Ureter (tissue), 1 donor: ENCODE results near the gene CEP135. TPM values are rescaled to one million over a fixed set of nuclear protein-coding genes. Genes with fewer than 3 reads are reported as not detected.
A peak's percentile ranks its signal among the peaks of the same experiment; 100 is the strongest.
"Not testable (repeated sequence)": the region's sequence is repeated elsewhere in the genome, so short reads cannot be mapped to it uniquely, and the experiment has no call there.

Source experiments
- DNase-seq: peaks from one replicate; pipeline ENCODE4 v3.0.0-alpha.2; 2020; ENCODE audit warnings: low spot score
- total RNA-seq: library from RNA; stranded (reverse); gene quantifications from one replicate; pipeline ENCODE4 v1.2.4, GENCODE V29; 2023
- donor health status: DM: yes; HTN: yes; CAD: no.

CEP135 gene
- total RNA-seq, 1 donor from 2014 or later, result 10.3 TPM

- no peak for DNase-seq
These were observed 79.4 kb downstream of the CEP135 start for GRCh38 chr4:56028165-56028564.

- DNase-seq, result no peak
These were observed 89.9 kb downstream of the CEP135 start for GRCh38 chr4:56038487-56039162.

DNA sequence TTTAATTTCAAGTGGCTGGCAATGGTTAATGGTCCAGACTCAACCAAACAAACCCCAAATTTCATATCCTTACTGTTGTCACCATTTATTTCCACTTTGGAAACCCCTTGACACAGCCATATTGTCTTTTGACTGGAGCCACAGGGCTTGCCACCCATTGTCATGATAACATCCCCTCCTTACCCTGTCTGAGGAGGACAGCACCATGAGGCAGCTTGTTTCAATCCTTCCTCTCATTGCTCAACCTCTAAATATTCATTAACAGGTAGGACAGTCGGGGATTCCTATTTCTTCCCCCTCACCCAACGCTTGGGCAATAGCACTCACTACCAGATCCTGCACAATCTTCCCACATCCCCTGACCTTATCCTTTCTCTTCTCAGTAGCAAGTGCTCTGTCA is 92.1 kb downstream of the CEP135 start:
- no peak for DNase-seq

DNA sequence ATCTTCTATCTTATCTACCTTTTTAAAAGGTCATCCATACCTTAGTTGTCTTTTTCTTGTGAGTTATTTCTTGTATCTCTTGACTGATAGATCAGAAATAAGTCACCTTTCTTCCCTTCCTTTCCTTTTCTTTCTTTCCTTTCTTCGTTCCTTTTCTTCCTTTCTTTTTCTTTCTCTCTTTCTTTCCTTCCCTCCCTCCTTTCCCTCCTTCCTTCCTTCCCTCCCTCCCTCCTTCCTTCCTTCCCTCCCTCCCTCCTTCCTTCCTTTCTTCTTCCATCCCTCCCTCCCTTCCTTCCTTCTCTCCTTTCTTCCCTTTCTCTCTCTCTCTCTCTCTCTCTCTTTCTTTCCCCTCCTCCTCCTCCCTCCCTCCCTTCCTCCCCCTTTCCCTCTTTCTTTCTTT is 93.5 kb downstream of the CEP135 start:
- DNase-seq, result no peak

GRCh38 chr4:56048383-56048701 is 99.6 kb downstream of the CEP135 start:
- no peak for DNase-seq

DNA sequence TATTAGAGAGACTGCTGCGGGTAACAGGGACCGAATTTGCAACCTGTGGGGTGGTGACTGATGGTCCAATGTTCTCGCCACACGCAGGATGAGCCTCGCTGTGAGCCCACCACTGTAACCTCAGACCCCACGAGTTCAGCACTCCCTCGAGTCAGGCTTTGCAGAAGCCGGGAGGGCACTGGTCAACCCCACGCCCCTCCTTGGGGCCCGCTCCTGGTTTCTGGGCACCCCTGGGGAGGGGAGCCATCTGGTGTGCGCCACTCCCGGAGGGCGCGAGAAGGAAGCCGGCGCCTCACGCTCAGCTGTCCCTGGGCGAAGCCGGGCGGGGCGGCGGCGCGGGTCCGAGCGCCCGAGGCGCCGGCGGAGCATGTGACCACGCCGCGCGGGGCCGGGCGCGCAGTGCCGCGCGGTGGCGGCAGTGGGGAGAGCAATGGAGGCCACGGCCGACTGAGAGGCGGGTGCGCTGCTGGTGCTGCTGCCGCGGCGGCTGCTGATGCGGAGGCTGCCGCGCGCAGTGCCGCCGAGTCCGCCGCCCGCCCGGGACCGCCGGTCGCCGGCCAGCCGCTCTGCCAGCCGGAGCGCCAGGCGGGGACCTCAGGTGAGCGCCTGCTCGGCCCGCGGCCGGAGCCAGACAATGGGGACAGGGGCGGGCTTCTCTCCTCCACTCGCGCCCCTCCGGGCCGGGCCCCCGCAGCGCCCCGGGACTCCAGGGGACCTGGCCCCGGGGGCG is 100.1 kb downstream of the CEP135 start:
- DNase-seq, result peak; percentile 47

- no peak for DNase-seq
These were observed 101.9 kb downstream of the CEP135 start for GRCh38 chr4:56050625-56051024.

GRCh38 chr4:56051029-56051709 is 102.4 kb downstream of the CEP135 start:
- DNase-seq, result no peak

- DNase-seq, result no peak
These were observed 102.9 kb downstream of the CEP135 start for GRCh38 chr4:56051710-56052075.

- DNase-seq, result no peak
These were observed 103.7 kb downstream of the CEP135 start for GRCh38 chr4:56052481-56052880.

DNA sequence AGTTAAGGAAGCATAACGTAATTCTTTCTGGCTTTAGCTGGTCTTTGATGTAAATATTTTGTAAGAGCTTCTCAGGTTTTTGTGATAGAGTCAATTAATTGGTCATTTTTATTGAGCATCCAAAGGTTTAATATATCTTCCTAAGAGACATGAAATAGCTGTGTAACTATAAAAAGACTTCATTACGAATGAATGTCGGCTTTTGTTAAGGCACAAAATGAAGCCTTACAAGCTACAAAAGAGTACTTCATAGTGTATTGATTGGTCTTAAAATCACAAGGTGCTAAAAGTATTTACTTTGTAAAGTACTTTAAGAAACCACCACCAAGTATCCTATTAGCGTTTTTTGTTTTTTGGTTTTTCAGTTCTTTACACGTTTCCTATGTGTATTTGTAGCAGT is 104.2 kb downstream of the CEP135 start:
- no peak for DNase-seq

GRCh38 chr4:56055027-56055977 is 106.6 kb downstream of the CEP135 start:
- DNase-seq, result no peak

GRCh38 chr4:56055991-56056390 is 107.2 kb downstream of the CEP135 start:
- no peak for DNase-seq

DNA sequence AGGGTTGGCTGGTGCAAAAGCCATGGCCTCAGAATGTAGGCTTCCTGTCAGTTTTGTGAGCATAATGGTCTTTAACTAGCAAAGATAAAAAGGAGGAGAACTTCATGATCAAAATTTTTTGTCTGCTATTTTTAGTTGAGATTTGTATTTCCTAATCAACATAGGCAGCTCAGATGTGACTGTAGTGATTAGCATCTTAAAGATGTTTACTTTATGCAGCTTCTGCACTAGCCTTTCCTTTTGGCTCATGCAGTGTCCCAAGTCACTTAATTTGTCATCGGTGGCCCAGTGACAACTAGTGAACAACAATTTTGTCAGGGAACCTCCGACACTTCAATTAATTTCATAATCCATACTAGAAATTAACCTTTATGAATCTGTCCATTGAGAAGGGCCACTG is 109.8 kb downstream of the CEP135 start:
- DNase-seq, result no peak

GRCh38 chr4:56060036-56060435 is 111.3 kb downstream of the CEP135 start:
- no peak for DNase-seq

GRCh38 chr4:56062106-56062505 is 113.4 kb downstream of the CEP135 start:
- no peak for DNase-seq

- no peak for DNase-seq
These were observed 113.9 kb downstream of the CEP135 start for GRCh38 chr4:56062526-56063145.

- DNase-seq, result no peak
These were observed 117.7 kb downstream of the CEP135 start for GRCh38 chr4:56066493-56066892.

DNA sequence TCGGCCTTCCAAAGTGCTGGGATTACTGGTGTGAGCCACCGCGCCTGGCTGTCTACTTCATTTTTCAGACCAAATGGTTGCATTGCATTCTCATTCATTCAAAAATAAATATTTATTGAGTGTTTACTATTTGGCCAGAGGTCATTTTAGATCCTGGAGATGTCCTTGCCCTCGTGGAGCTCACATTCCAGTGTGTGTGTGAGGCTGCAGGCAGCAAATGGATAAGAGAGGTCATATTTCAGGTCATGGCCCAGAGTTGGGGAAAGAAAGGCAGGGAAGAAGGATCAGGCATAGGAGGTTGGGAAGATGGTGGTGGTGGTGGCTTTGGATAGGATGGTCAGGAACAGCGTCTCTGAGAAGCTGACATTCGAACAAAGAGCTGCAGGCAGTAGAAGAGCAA is 119.1 kb downstream of the CEP135 start:
- DNase-seq, result no peak

GRCh38 chr4:56072730-56073129 is 124.0 kb downstream of the CEP135 start:
- not testable (repeated sequence) for DNase-seq

GRCh38 chr4:56077676-56078075 is 128.9 kb downstream of the CEP135 start:
- no peak for DNase-seq

DNA sequence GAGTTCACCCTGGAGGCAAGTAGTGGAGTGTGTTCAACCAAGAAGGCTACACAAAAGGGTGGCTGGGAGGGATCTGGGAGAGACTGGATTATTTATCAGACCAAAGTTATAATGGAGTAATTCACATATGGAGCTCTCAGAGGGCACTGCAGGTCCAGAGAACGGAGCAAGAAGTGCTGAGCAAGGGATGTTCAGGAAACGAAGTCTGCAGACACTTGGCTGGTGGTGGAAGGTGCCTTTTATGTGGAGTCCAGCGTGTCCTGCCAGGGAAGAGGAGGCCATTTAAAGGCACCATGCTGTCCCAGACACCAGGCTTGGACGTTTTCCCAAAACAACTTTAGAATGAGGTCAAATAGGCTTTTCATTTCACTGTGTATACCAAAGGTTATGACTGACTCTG is 130.1 kb downstream of the CEP135 start:
- no peak for DNase-seq
